ENCODE data around the gene DDR2. TPM values are rescaled to one million over a fixed set of nuclear protein-coding genes. Genes with fewer than 3 reads are reported as not detected.

The DDR2 gene
- total RNA-seq, 1 donor from 2014 or later: 0.33 TPM

GRCh38 chr1:162605225-162605927 lies 26.9 kb upstream of the DDR2 start:
- Mint-ChIP-seq H3K4me1 (ENCODE audit: unreplicated experiment) (peaks cover under 1% of the 10 kb centered on the region), H3K36me3 (ENCODE audit: low read depth, unreplicated experiment) (no peaks in the 10 kb centered on the region), H3K4me3 (ENCODE audit: unreplicated experiment) (no peak overlapping the region), H3K27ac (ENCODE audit: unreplicated experiment) (no peak overlapping the region), H3K27me3 (ENCODE audit: unreplicated experiment) (no peaks in the 10 kb centered on the region), H3K9me3 (ENCODE audit: unreplicated experiment) (no peaks in the 10 kb centered on the region)
- DNase-seq (ENCODE audit: low spot score): no peak
- TF ChIP-seq CTCF (IDR thresholded peaks at IDR 0.05; ENCODE audit: unreplicated experiment): no peak

- Mint-ChIP-seq H3K27me3 (ENCODE audit: unreplicated experiment) (no peaks in the 10 kb centered on the region), H3K4me1 (ENCODE audit: unreplicated experiment) (peaks cover 6% of the 10 kb centered on the region), H3K9me3 (ENCODE audit: unreplicated experiment) (no peaks in the 10 kb centered on the region), H3K36me3 (ENCODE audit: low read depth, unreplicated experiment) (no peaks in the 10 kb centered on the region), H3K4me3 (ENCODE audit: unreplicated experiment) (no peak overlapping the region), H3K27ac (ENCODE audit: unreplicated experiment) (no peak overlapping the region)
- no peak for DNase-seq (ENCODE audit: low spot score)
- TF ChIP-seq CTCF (IDR thresholded peaks at IDR 0.05; ENCODE audit: unreplicated experiment): no peak
Measured at GRCh38 chr1:162609306-162609705, 23.0 kb upstream of the DDR2 start.

DNA sequence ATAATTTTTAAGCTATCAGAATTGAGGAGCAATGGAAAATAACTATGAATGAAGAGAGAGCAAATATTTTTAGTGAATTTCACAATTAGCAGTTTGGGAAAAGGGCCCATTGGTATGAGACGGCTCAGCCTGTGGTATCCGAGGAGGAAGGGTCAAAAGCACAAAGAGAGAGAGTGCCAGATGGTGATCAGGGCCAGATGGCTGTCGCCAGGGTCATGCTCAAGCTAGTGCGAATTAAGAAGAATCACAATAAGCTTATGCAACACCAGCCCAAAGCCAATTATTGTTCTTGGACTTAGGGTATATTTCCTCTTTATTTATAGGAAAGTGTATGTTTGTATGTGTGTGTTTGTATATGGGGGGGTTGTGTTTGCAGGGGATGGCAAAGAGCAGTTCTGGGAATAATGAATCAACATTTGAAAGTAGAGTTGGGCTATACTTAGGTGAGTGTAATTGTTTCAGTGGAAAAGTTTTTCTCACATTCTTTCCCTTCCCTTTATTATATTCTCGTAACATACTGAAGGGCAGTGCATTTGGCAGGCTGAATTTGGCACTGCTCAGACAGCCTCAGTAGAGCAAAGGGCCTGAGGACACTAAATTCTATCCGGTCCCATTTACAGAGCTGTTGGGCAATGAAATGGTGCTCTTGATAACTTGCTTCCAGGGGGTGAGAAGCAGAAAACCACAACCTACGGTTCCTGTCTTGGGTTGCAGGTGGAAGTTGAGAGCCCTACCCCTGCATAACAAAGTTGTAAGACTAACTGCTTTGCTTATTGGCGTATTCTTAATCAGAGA lies 19.5 kb upstream of the DDR2 start:
- H3K9me3 Mint-ChIP-seq (ENCODE audit: unreplicated experiment): no peaks in the 10 kb centered on the region
- peaks cover 3% of the 10 kb centered on the region for H3K36me3 Mint-ChIP-seq (ENCODE audit: low read depth, unreplicated experiment)
- DNase-seq (ENCODE audit: low spot score): no peak
- H3K27ac Mint-ChIP-seq (ENCODE audit: unreplicated experiment): no peak overlapping the region
- no peak overlapping the region for H3K4me3 Mint-ChIP-seq (ENCODE audit: unreplicated experiment)
- H3K4me1 Mint-ChIP-seq (ENCODE audit: unreplicated experiment): peaks cover 6% of the 10 kb centered on the region
- no peak for TF ChIP-seq CTCF (IDR thresholded peaks at IDR 0.05; ENCODE audit: unreplicated experiment)
- no peaks in the 10 kb centered on the region for H3K27me3 Mint-ChIP-seq (ENCODE audit: unreplicated experiment)

DNA sequence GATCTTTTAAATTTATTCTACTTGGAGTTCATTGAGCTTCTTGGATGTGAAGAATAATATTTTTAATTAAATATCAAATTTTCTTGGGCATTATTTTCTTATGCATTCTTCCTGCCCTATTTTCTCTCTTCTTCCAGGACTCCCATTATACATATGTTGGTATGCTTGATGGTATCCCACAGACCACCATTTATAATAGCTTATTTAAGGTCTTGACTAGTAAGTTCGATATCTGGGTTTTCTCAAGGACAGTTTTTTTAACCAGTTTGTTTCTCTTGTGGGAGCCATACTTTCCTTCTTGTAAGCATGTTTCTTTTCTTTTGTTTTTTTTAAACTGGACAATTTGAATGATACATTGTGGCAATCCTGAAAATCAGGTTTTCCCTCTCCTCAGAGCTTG lies 15.4 kb upstream of the DDR2 start:
- TF ChIP-seq CTCF (IDR thresholded peaks at IDR 0.05; ENCODE audit: unreplicated experiment): no peak
- H3K4me3 Mint-ChIP-seq (ENCODE audit: unreplicated experiment): no peak overlapping the region
- peaks cover 2% of the 10 kb centered on the region for H3K4me1 Mint-ChIP-seq (ENCODE audit: unreplicated experiment)
- H3K27ac Mint-ChIP-seq (ENCODE audit: unreplicated experiment): no peak overlapping the region
- H3K9me3 Mint-ChIP-seq (ENCODE audit: unreplicated experiment): no peaks in the 10 kb centered on the region
- no peaks in the 10 kb centered on the region for H3K27me3 Mint-ChIP-seq (ENCODE audit: unreplicated experiment)
- peaks cover 3% of the 10 kb centered on the region for H3K36me3 Mint-ChIP-seq (ENCODE audit: low read depth, unreplicated experiment)
- DNase-seq (ENCODE audit: low spot score): no peak

DNA sequence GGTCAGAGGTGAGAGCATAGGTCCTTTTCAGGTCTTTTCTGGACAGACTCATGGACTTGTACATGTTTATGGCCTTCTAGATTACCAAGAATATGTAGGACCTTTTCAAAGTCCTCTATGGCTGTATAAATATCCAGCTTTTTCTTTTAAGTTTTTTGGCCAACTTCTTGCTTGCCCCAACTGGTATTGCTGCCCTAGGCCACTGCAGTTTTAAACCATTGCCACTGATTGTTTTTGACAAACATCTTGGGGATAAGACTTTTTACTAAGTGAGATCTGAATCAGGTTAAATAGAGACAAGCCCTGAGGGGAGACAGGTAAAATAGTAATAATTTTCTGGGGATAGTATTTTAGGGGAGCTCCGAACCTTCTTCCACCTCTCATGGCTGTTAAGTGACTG lies 14.8 kb upstream of the DDR2 start:
- no peaks in the 10 kb centered on the region for H3K27me3 Mint-ChIP-seq (ENCODE audit: unreplicated experiment)
- no peak for TF ChIP-seq CTCF (IDR thresholded peaks at IDR 0.05; ENCODE audit: unreplicated experiment)
- peaks cover 2% of the 10 kb centered on the region for H3K4me1 Mint-ChIP-seq (ENCODE audit: unreplicated experiment)
- DNase-seq (ENCODE audit: low spot score): no peak
- peaks cover 3% of the 10 kb centered on the region for H3K36me3 Mint-ChIP-seq (ENCODE audit: low read depth, unreplicated experiment)
- no peak overlapping the region for H3K27ac Mint-ChIP-seq (ENCODE audit: unreplicated experiment)
- H3K4me3 Mint-ChIP-seq (ENCODE audit: unreplicated experiment): no peak overlapping the region
- H3K9me3 Mint-ChIP-seq (ENCODE audit: unreplicated experiment): no peaks in the 10 kb centered on the region
